Heart left ventricle (tissue), 13 donors: ENCODE results near the gene IFI27L2.

Experiments used
- CTCF ChIP-seq, 12 donors: fragments of 200-600 bp; sonication (generic) in 4 of 12; IDR thresholded peaks; one replicate each; pipeline versions ENCODE4 v1.5.0 to v1.8.0; 2018 to 2022; ENCODE audit warnings: antibody characterized with exemption in 12 of 12, mild to moderate bottlenecking in 5 of 12
- POLR2A ChIP-seq, 2 donors: fragments of 450-650 bp; IDR thresholded peaks; one replicate each; pipeline ENCODE4 v1.6.1; 2017; ENCODE audit warnings: antibody characterized with exemption in 2 of 2, mild to moderate bottlenecking in 2 of 2, moderate library complexity in 2 of 2
- donor health status: ischemic (EF 13 %, LVEDD 7.1; RV severe dilation, severe dysfunction).
- donor health status: DM: no; HTN: yes; CAD: no.
- donor health status: DM: no; HTN: no; CAD: no.
- donor health status: ischemic (EF 25% LVEDD 6.9; RV normal size, moderate dysfunction).
- donor health status: ischemic (EF 25% LVEDD 5.7; RV mildly dilated, moderate dysfunction).
- donor health status: ischemic (EF 35%, LVEDD 5.7; RV mildly dilated, moderate dysfunction).
- donor health status: nonischemic (EF 11% LVEDD 7.7; RV severe dilation, severe dysfunction).
- donor health status: DM: yes; HTN: yes; CAD: no.
- donor health status: PGD.
- donor health status: ischemic (EF 29% LVEDD 5.4; RV normal size, mild dysfunction).
- donor health status: nonischemic (EF 23%, LVEDD 6.1; RV moderate dilation, normal function).

- TF ChIP-seq CTCF (IDR thresholded peaks at IDR 0.05) (no peak), POLR2A (IDR thresholded peaks at IDR 0.05) (no peak)
Observed at GRCh38 chr14:94116701-94117100, 12.7 kb downstream of the IFI27L2 start.
